Neural cell (in vitro differentiated cells): Measurements from ENCODE around the gene MYO5C.

Experiments used
- EP300 ChIP-seq: fragments of 450-650 bp; conservative IDR thresholded peaks from 2 replicates; pipeline ENCODE4 v1.6.1; 2014; ENCODE audit warnings: antibody characterized with exemption, mild to moderate bottlenecking, moderate library complexity; ENCODE audit not compliant: poor library complexity, severe bottlenecking
- EZH2 ChIP-seq: fragments of 200-600, 300-800 bp; shearing (Covaris generic), sonication (generic); IDR thresholded peaks from 2 replicates; pipeline ENCODE4 v1.6.1; 2014; ENCODE audit warnings: antibody characterized with exemption, low read length, borderline replicate concordance, mild to moderate bottlenecking; ENCODE audit not compliant: insufficient read depth, poor library complexity, severe bottlenecking
- POLR2AphosphoS5 ChIP-seq: IDR thresholded peaks from 2 replicates; pipeline ENCODE4 v1.6.1; 2012
- RAD21 ChIP-seq: fragments of 450-650 bp; conservative IDR thresholded peaks from 2 replicates; pipeline ENCODE4 v1.6.1; 2014; ENCODE audit warnings: antibody characterized with exemption, mild to moderate bottlenecking, moderate library complexity
- SMC3 ChIP-seq: fragments of 450-650 bp; conservative IDR thresholded peaks from 2 replicates; pipeline ENCODE4 v1.6.1; 2014; ENCODE audit warnings: antibody characterized with exemption, mild to moderate bottlenecking, moderate library complexity; ENCODE audit not compliant: poor library complexity
- TF ChIP-seq, protein P1 (sequence below): fragments of 450-650 bp; IDR thresholded peaks from 2 replicates; pipeline ENCODE4 v1.5.1; 2014; ENCODE audit warnings: antibody characterized with exemption, mild to moderate bottlenecking, moderate library complexity; ENCODE audit not compliant: poor library complexity, severe bottlenecking
- TF ChIP-seq, protein P2 (sequence below): IDR thresholded peaks from 2 replicates; pipeline ENCODE4 v1.6.1; 2012; ENCODE audit warnings: borderline replicate concordance

GRCh38 chr15:52148403-52148802 is 147.2 kb downstream of the MYO5C start:
- TF ChIP-seq, protein P1, sequence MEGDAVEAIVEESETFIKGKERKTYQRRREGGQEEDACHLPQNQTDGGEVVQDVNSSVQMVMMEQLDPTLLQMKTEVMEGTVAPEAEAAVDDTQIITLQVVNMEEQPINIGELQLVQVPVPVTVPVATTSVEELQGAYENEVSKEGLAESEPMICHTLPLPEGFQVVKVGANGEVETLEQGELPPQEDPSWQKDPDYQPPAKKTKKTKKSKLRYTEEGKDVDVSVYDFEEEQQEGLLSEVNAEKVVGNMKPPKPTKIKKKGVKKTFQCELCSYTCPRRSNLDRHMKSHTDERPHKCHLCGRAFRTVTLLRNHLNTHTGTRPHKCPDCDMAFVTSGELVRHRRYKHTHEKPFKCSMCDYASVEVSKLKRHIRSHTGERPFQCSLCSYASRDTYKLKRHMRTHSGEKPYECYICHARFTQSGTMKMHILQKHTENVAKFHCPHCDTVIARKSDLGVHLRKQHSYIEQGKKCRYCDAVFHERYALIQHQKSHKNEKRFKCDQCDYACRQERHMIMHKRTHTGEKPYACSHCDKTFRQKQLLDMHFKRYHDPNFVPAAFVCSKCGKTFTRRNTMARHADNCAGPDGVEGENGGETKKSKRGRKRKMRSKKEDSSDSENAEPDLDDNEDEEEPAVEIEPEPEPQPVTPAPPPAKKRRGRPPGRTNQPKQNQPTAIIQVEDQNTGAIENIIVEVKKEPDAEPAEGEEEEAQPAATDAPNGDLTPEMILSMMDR = no peak
- TF ChIP-seq POLR2AphosphoS5 (no peak), EP300 (no peak), SMC3 (no peak), EZH2 (no peak), RAD21 (no peak)
- TF ChIP-seq, protein P2, sequence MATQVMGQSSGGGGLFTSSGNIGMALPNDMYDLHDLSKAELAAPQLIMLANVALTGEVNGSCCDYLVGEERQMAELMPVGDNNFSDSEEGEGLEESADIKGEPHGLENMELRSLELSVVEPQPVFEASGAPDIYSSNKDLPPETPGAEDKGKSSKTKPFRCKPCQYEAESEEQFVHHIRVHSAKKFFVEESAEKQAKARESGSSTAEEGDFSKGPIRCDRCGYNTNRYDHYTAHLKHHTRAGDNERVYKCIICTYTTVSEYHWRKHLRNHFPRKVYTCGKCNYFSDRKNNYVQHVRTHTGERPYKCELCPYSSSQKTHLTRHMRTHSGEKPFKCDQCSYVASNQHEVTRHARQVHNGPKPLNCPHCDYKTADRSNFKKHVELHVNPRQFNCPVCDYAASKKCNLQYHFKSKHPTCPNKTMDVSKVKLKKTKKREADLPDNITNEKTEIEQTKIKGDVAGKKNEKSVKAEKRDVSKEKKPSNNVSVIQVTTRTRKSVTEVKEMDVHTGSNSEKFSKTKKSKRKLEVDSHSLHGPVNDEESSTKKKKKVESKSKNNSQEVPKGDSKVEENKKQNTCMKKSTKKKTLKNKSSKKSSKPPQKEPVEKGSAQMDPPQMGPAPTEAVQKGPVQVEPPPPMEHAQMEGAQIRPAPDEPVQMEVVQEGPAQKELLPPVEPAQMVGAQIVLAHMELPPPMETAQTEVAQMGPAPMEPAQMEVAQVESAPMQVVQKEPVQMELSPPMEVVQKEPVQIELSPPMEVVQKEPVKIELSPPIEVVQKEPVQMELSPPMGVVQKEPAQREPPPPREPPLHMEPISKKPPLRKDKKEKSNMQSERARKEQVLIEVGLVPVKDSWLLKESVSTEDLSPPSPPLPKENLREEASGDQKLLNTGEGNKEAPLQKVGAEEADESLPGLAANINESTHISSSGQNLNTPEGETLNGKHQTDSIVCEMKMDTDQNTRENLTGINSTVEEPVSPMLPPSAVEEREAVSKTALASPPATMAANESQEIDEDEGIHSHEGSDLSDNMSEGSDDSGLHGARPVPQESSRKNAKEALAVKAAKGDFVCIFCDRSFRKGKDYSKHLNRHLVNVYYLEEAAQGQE = no peak
